Astrocyte (in vitro differentiated cells and primary cell): Measurements from ENCODE around the gene NCEH1. TPM values are rescaled to one million over a fixed set of nuclear protein-coding genes. Genes with fewer than 3 reads are reported as not detected.
A peak's percentile ranks its signal among the peaks of the same experiment; 100 is the strongest.
"Not testable (repeated sequence)": the region's sequence is repeated elsewhere in the genome, so short reads cannot be mapped to it uniquely, and the experiment has no call there.

Experiments used
- DNase-seq: peaks from one replicate; pipeline ENCODE4 v3.0.0-alpha.2; 2010; ENCODE audit warnings: low read depth
- FAIRE-seq: peaks from 2 replicates; lab custom pipeline; 2011; peaks lifted over from hg19 to GRCh38; lab: Jason Lieb, UNC
- H2AFZ ChIP-seq: 2 replicates; pipeline ENCODE4 v1.6.0; 2012; ENCODE audit warnings: low read depth, low read length, inconsistent platforms
- H3K27ac ChIP-seq: 2 replicates; pipeline ENCODE4 v1.5.1; 2011; ENCODE audit warnings: low read depth, low read length, inconsistent platforms
- H3K27me3 ChIP-seq: 2 replicates; pipeline ENCODE4 v1.6.0; 2011; ENCODE audit warnings: low read length, inconsistent platforms; ENCODE audit not compliant: insufficient read depth
- H3K36me3 ChIP-seq: 2 replicates; pipeline ENCODE4 v1.5.1; 2011; ENCODE audit warnings: low read length, inconsistent platforms; ENCODE audit not compliant: insufficient read depth
- H3K4me1 ChIP-seq: 2 replicates; pipeline ENCODE4 v1.5.1; 2011; ENCODE audit warnings: low read length, inconsistent platforms; ENCODE audit not compliant: insufficient read depth
- H3K4me2 ChIP-seq: 2 replicates; pipeline ENCODE4 v1.6.0; 2012; ENCODE audit warnings: low read length, inconsistent platforms
- H3K4me3 ChIP-seq: 2 replicates; pipeline ENCODE4 v1.5.1; 2011; ENCODE audit warnings: low read depth, mild to moderate bottlenecking, low read length, inconsistent platforms; ENCODE audit not compliant: insufficient read depth
- H3K79me2 ChIP-seq: 2 replicates; pipeline ENCODE4 v1.6.0; 2012; ENCODE audit warnings: mild to moderate bottlenecking, low read length, inconsistent platforms; ENCODE audit not compliant: insufficient read depth
- H3K9ac ChIP-seq: 2 replicates; pipeline ENCODE4 v1.6.0; 2012; ENCODE audit warnings: mild to moderate bottlenecking, low read length, inconsistent platforms
- H3K9me3 ChIP-seq: 2 replicates; pipeline ENCODE4 v1.5.1; 2012; ENCODE audit warnings: low read depth, mild to moderate bottlenecking, low read length, inconsistent platforms; ENCODE audit not compliant: insufficient read depth
- H4K20me1 ChIP-seq: 2 replicates; pipeline ENCODE4 v1.6.0; 2012; ENCODE audit warnings: low read length, inconsistent platforms; ENCODE audit not compliant: insufficient read depth
- H3K27ac Mint-ChIP-seq: one replicate; pipeline ENCODE4 v1.8.0; 2021; ENCODE audit warnings: mild to moderate bottlenecking, mixed read lengths; ENCODE audit not compliant: unreplicated experiment
- H3K27me3 Mint-ChIP-seq: one replicate; pipeline ENCODE4 v1.8.0; 2021; ENCODE audit warnings: low read depth, mixed read lengths; ENCODE audit not compliant: unreplicated experiment
- H3K36me3 Mint-ChIP-seq: one replicate; pipeline ENCODE4 v1.8.0; 2021; ENCODE audit warnings: low read depth, mixed read lengths; ENCODE audit not compliant: unreplicated experiment
- H3K4me1 Mint-ChIP-seq: one replicate; pipeline ENCODE4 v1.8.0; 2021; ENCODE audit warnings: low read depth, mixed read lengths; ENCODE audit not compliant: unreplicated experiment
- H3K4me3 Mint-ChIP-seq: one replicate; pipeline ENCODE4 v1.8.0; 2021; ENCODE audit warnings: mild to moderate bottlenecking, moderate library complexity, mixed read lengths; ENCODE audit not compliant: unreplicated experiment
- H3K9me3 Mint-ChIP-seq: one replicate; pipeline ENCODE4 v1.8.0; 2021; ENCODE audit warnings: mild to moderate bottlenecking, mixed read lengths; ENCODE audit not compliant: unreplicated experiment
- CTCF ChIP-seq: IDR thresholded peaks from 2 replicates; pipeline ENCODE4 v1.5.1; 2011; ENCODE audit warnings: low read depth, mild to moderate bottlenecking, inconsistent platforms, low read length, moderate library complexity; ENCODE audit not compliant: insufficient read depth
- EZH2 ChIP-seq: IDR thresholded peaks from 2 replicates; pipeline ENCODE4 v1.6.1; 2012; ENCODE audit warnings: mild to moderate bottlenecking, low read length, inconsistent platforms; ENCODE audit not compliant: insufficient read depth
- total RNA-seq: library from RNA; stranded (reverse); gene quantifications from 2 replicates; pipeline ENCODE4 v1.2.1, GENCODE V29; 2021

Gene NCEH1
- total RNA-seq, 1 donor from 2014 or later: 14.1 TPM

GRCh38 chr3:172666873-172667694, 43.8 kb downstream of the NCEH1 start:
- DNase-seq (peak; percentile 52), FAIRE-seq (peak; percentile 83)
- no peaks in the 10 kb centered on the region for H3K9me3 ChIP-seq
- H3K27ac ChIP-seq: no peak overlapping the region
- Mint-ChIP-seq H3K4me1 (peaks cover 7% of the 10 kb centered on the region), H3K4me3 (no peak overlapping the region), H3K27ac (no peak overlapping the region), H3K36me3 (no peaks in the 10 kb centered on the region), H3K9me3 (no peaks in the 10 kb centered on the region), H3K27me3 (no peaks in the 10 kb centered on the region)
- H3K4me1 ChIP-seq: no peaks in the 10 kb centered on the region
- H3K36me3 ChIP-seq: no peaks in the 10 kb centered on the region
- peak; percentile 97 for TF ChIP-seq CTCF
- TF ChIP-seq EZH2: no peak
- H3K4me3 ChIP-seq: no peak overlapping the region
- no peaks in the 10 kb centered on the region for H3K27me3 ChIP-seq
- H3K4me2 ChIP-seq: peak overlapping the region; percentile 13
- peaks cover 34% of the 10 kb centered on the region for H3K79me2 ChIP-seq
- H4K20me1 ChIP-seq: peaks cover 6% of the 10 kb centered on the region
- no peak overlapping the region for H2AFZ ChIP-seq
- H3K9ac ChIP-seq: no peak overlapping the region

GRCh38 chr3:172666181-172666872, 44.5 kb downstream of the NCEH1 start:
- Histone ChIP-seq H3K79me2 (peaks cover 27% of the 10 kb centered on the region), H3K27me3 (no peaks in the 10 kb centered on the region), H3K9ac (no peak overlapping the region), H3K4me1 (no peaks in the 10 kb centered on the region), H3K27ac (no peak overlapping the region), H3K4me3 (no peak overlapping the region), H3K4me2 (peak overlapping the region; percentile 13), H4K20me1 (peaks cover 6% of the 10 kb centered on the region), H3K9me3 (no peaks in the 10 kb centered on the region), H2AFZ (no peak overlapping the region), H3K36me3 (no peaks in the 10 kb centered on the region)
- no peak for FAIRE-seq
- peak overlapping the region; percentile 20 for H3K4me3 Mint-ChIP-seq
- no peak for DNase-seq
- no peaks in the 10 kb centered on the region for H3K27me3 Mint-ChIP-seq
- no peak overlapping the region for H3K27ac Mint-ChIP-seq
- H3K36me3 Mint-ChIP-seq: no peaks in the 10 kb centered on the region
- peak; percentile 7 for TF ChIP-seq CTCF
- no peak for TF ChIP-seq EZH2
- H3K4me1 Mint-ChIP-seq: peaks cover 7% of the 10 kb centered on the region
- H3K9me3 Mint-ChIP-seq: no peaks in the 10 kb centered on the region

- H3K27me3 Mint-ChIP-seq, H3K4me1 ChIP-seq, H3K9me3 ChIP-seq, H3K27me3 ChIP-seq, H3K4me3 ChIP-seq, H3K27ac Mint-ChIP-seq, H3K4me1 Mint-ChIP-seq, DNase-seq, H3K9ac ChIP-seq, H3K9me3 Mint-ChIP-seq, H2AFZ ChIP-seq, H3K27ac ChIP-seq, H3K36me3 Mint-ChIP-seq, H4K20me1 ChIP-seq, H3K36me3 ChIP-seq, H3K4me3 Mint-ChIP-seq, H3K4me2 ChIP-seq, FAIRE-seq: not testable (repeated sequence)
- H3K79me2 ChIP-seq: peaks cover 22% of the 10 kb centered on the region
Observed at GRCh38 chr3:172665510-172665909, 45.4 kb downstream of the NCEH1 start.

GRCh38 chr3:172660421-172660820, 50.4 kb downstream of the NCEH1 start:
- DNase-seq, H4K20me1 ChIP-seq, H3K27me3 Mint-ChIP-seq, H3K36me3 Mint-ChIP-seq, H3K36me3 ChIP-seq, H3K27me3 ChIP-seq, H2AFZ ChIP-seq, H3K27ac ChIP-seq, FAIRE-seq, H3K4me2 ChIP-seq, H3K4me3 Mint-ChIP-seq, H3K9ac ChIP-seq, H3K9me3 ChIP-seq, H3K4me3 ChIP-seq, H3K9me3 Mint-ChIP-seq: not testable (repeated sequence)
- Mint-ChIP-seq H3K4me1 (peaks cover 14% of the 10 kb centered on the region), H3K27ac (peak overlapping the region; percentile 60)
- Histone ChIP-seq H3K79me2 (peaks cover 31% of the 10 kb centered on the region), H3K4me1 (peaks cover 24% of the 10 kb centered on the region)
